CD4-positive, CD25-positive, alpha-beta regulatory T cell (primary cell): ENCODE results near the gene SULT2A1. TPM values are rescaled to one million over a fixed set of nuclear protein-coding genes. Genes with fewer than 3 reads are reported as not detected.
"Not testable (repeated sequence)": the region's sequence is repeated elsewhere in the genome, so short reads cannot be mapped to it uniquely, and the experiment has no call there.

Experiments
- ATAC-seq, 2 donors: fragments of 150-1000 bp; cut with Tn5 transposase; one replicate each; pipeline ENCODE4 v1.10.0; 2021; ENCODE audit warnings: low read depth in 2 of 2, moderate number of reproducible peaks in 2 of 2, moderate library complexity in 1 of 2
- DNase-seq, 3 donors: peaks; one replicate each; pipeline versions ENCODE4 v3.0.0 to v3.0.0-alpha.2; 2012 to 2022; ENCODE audit warnings: mixed read lengths in 1 of 3
- H3K27ac ChIP-seq: one replicate; pipeline ENCODE4 v1.7.0; 2013; ENCODE audit warnings: mild to moderate bottlenecking, low read length; ENCODE audit not compliant: insufficient read depth, poor library complexity, severe bottlenecking
- H3K27me3 ChIP-seq: one replicate; pipeline ENCODE4 v1.7.0; 2013; ENCODE audit warnings: low read length; ENCODE audit not compliant: control insufficient read depth, insufficient read depth
- H3K36me3 ChIP-seq: one replicate; pipeline ENCODE4 v1.7.0; 2013; ENCODE audit warnings: mild to moderate bottlenecking, low read length, moderate library complexity; ENCODE audit not compliant: control insufficient read depth, insufficient read depth
- H3K4me1 ChIP-seq: 2 replicates; pipeline ENCODE4 v1.7.0; 2013; ENCODE audit warnings: mild to moderate bottlenecking, low read length; ENCODE audit not compliant: insufficient read depth, control insufficient read depth, poor library complexity, severe bottlenecking
- H3K4me3 ChIP-seq: one replicate; pipeline ENCODE4 v1.7.0; 2013; ENCODE audit warnings: low read depth, mild to moderate bottlenecking, low read length, moderate library complexity
- H3K9me3 ChIP-seq, 2 experiments: 1 replicate in 1 of 2; 2 replicates in 1 of 2; pipeline ENCODE4 v1.7.0; 2013; ENCODE audit warnings: low read length in 2 of 2, mild to moderate bottlenecking in 1 of 2, moderate library complexity in 1 of 2; ENCODE audit not compliant: control insufficient read depth in 2 of 2
- H3K27ac Mint-ChIP-seq, 3 donors: one replicate each; pipeline ENCODE4 v1.8.0; 2020 to 2022; ENCODE audit warnings: mild to moderate bottlenecking in 3 of 3, mixed read lengths in 3 of 3, moderate library complexity in 2 of 3
- H3K27me3 Mint-ChIP-seq: one replicate; pipeline ENCODE4 v1.8.0; 2022; ENCODE audit warnings: mild to moderate bottlenecking, mixed read lengths
- H3K36me3 Mint-ChIP-seq: one replicate; pipeline ENCODE4 v1.8.0; 2020; ENCODE audit warnings: mixed read lengths
- H3K4me1 Mint-ChIP-seq, 4 donors: one replicate each; pipeline ENCODE4 v1.8.0; 2020 to 2022; ENCODE audit warnings: mixed read lengths in 4 of 4, mild to moderate bottlenecking in 1 of 4
- H3K4me3 Mint-ChIP-seq, 4 donors: one replicate each; pipeline ENCODE4 v1.8.0; 2020 to 2022; ENCODE audit warnings: mild to moderate bottlenecking in 4 of 4, mixed read lengths in 4 of 4, moderate library complexity in 3 of 4
- H3K9me3 Mint-ChIP-seq, 7 donors: one replicate each; pipeline ENCODE4 v1.8.0; 2020 to 2022; ENCODE audit warnings: mixed read lengths in 7 of 7, mild to moderate bottlenecking in 3 of 7, moderate library complexity in 2 of 7
- polyA plus RNA-seq, 4 donors: library from polyadenylated mRNA; unstranded; fragments of 300-500 nt; fragmentation: Illumina TruSeq; gene quantifications; one replicate each; pipeline ENCODE4 v1.2.3, GENCODE V29; 2021
- total RNA-seq: library from RNA; stranded (reverse); gene quantifications from one replicate; pipeline ENCODE4 v1.2.3, GENCODE V29; 2022

SULT2A1 gene
- total and polyA plus RNA-seq, 5 donors from 2014 or later, result not detected

- H3K27me3 ChIP-seq, H3K4me3 Mint-ChIP-seq, ATAC-seq, H3K4me1 Mint-ChIP-seq, H3K27me3 Mint-ChIP-seq, H3K4me1 ChIP-seq, H3K9me3 Mint-ChIP-seq, H3K36me3 ChIP-seq, H3K27ac Mint-ChIP-seq, H3K36me3 Mint-ChIP-seq, H3K4me3 ChIP-seq, H3K9me3 ChIP-seq, DNase-seq, H3K27ac ChIP-seq: not testable (repeated sequence)
Observed at GRCh38 chr19:47859838-47860237, 26.3 kb downstream of the SULT2A1 start.

GRCh38 chr19:47858646-47859285, 27.3 kb downstream of the SULT2A1 start, which contains the start of gene TPRX2:
Gene TPRX2 (plus strand): TSS chr19:47859235. CDS start chr19:47859247, 12 bp downstream.
- H3K27me3 Mint-ChIP-seq, result not testable (repeated sequence)

GRCh38 chr19:47858231-47858630, 27.9 kb downstream of the SULT2A1 start:
- H3K4me3 ChIP-seq, H3K9me3 Mint-ChIP-seq, H3K4me3 Mint-ChIP-seq, DNase-seq, H3K9me3 ChIP-seq, H3K27me3 ChIP-seq, H3K36me3 Mint-ChIP-seq, H3K27ac ChIP-seq, H3K4me1 ChIP-seq, H3K36me3 ChIP-seq, ATAC-seq, H3K27ac Mint-ChIP-seq: not testable (repeated sequence)
- peaks cover 0 to 11% (median 2%) of the 10 kb centered on the region in 4 donors for H3K4me1 Mint-ChIP-seq
- H3K27me3 Mint-ChIP-seq, result peaks cover 13% of the 10 kb centered on the region

More at GRCh38 chr19:47858646-47859285, 27.3 kb downstream of the SULT2A1 start, which contains the start of gene TPRX2:
- not testable (repeated sequence) for H3K36me3 Mint-ChIP-seq, H3K9me3 ChIP-seq, H3K4me3 Mint-ChIP-seq, H3K27ac ChIP-seq, H3K9me3 Mint-ChIP-seq, ATAC-seq, H3K27me3 ChIP-seq, H3K4me3 ChIP-seq, DNase-seq, H3K36me3 ChIP-seq, H3K27ac Mint-ChIP-seq, H3K4me1 Mint-ChIP-seq, H3K4me1 ChIP-seq

- ATAC-seq (no peak), DNase-seq (peak in 1 of 3 donors; percentile 26)
- no peak overlapping the region for H3K27ac ChIP-seq
- no peaks in the 10 kb centered on the region for H3K36me3 Mint-ChIP-seq
- H3K4me1 Mint-ChIP-seq, result peaks cover 0 to 18% (median 6%) of the 10 kb centered on the region in 4 donors
- H3K27me3 ChIP-seq, result peaks cover 1% of the 10 kb centered on the region
- H3K9me3 Mint-ChIP-seq, result peaks cover 0 to 4% (median 0%) of the 10 kb centered on the region in 7 donors
- no peak overlapping the region for H3K4me3 ChIP-seq
- H3K4me3 Mint-ChIP-seq, result no peak overlapping the region
- H3K36me3 ChIP-seq, result no peaks in the 10 kb centered on the region
- peaks cover 41% of the 10 kb centered on the region for H3K27me3 Mint-ChIP-seq
- H3K27ac Mint-ChIP-seq, result peak overlapping the region in 1 of 3 donors; percentile 7
- no peaks in the 10 kb centered on the region for H3K9me3 ChIP-seq
- H3K4me1 ChIP-seq, result no peaks in the 10 kb centered on the region
Observed at GRCh38 chr19:47854459-47854858, 31.7 kb downstream of the SULT2A1 start.

GRCh38 chr19:47853003-47853402, 33.1 kb downstream of the SULT2A1 start:
- ATAC-seq, result no peak
- Mint-ChIP-seq H3K27me3 (peaks cover 50% of the 10 kb centered on the region), H3K27ac (no peak overlapping the region), H3K4me3 (no peak overlapping the region), H3K36me3 (no peaks in the 10 kb centered on the region), H3K9me3 (peaks cover 0 to 4% (median 0%) of the 10 kb centered on the region in 7 donors), H3K4me1 (peaks cover 0 to 25% (median 6%) of the 10 kb centered on the region in 4 donors)
- DNase-seq, result no peak
- no peaks in the 10 kb centered on the region for H3K36me3 ChIP-seq
- H3K4me3 ChIP-seq, result no peak overlapping the region
- peaks cover 1% of the 10 kb centered on the region for H3K27me3 ChIP-seq
- H3K27ac ChIP-seq, result no peak overlapping the region
- H3K4me1 ChIP-seq, result no peaks in the 10 kb centered on the region
- no peaks in the 10 kb centered on the region for H3K9me3 ChIP-seq

DNA sequence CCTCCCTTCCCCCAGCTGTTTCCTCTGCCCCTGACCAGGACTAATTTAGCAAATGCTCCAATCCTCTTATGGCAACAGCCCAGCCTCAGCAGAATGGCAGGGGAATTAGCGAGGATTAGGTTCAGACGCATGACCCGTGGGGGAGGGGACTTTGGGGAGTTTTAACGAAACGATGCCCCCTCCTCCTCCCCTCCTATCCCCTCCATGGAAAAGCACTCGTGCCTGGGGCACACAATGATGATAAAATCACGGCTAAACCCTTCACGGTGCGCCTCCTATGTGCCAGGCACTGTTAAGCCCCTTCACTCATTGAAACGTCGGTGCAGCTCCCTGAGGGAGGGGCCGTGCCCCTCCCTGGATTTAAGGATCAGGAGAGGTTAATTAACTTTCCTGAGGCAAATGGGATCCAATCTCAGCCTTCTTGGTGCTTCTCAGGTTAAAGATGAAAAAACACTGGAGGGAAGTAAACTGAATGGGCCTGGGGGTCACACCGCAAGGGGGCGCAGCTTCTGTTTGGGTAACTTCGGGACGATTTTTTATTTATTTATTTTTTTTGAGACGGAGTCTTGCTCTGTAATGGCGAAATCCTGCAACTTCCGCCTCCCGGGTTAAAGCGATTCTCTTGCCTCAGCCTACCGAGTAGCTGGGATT, 37.2 kb downstream of the SULT2A1 start:
- DNase-seq (peak in 1 of 3 donors; percentile 40), ATAC-seq (no peak)
- no peak overlapping the region for H3K27ac ChIP-seq
- H3K27me3 ChIP-seq, result peaks cover 1% of the 10 kb centered on the region
- Mint-ChIP-seq H3K4me3 (peak overlapping the region in 2 of 4 donors; percentile 2 to 55), H3K9me3 (peaks cover 0 to 4% (median 0%) of the 10 kb centered on the region in 7 donors), H3K4me1 (peaks cover 0 to 19% (median 4%) of the 10 kb centered on the region in 4 donors), H3K27me3 (peaks cover 59% of the 10 kb centered on the region), H3K27ac (no peak overlapping the region), H3K36me3 (no peaks in the 10 kb centered on the region)
- H3K9me3 ChIP-seq, result no peaks in the 10 kb centered on the region
- H3K4me1 ChIP-seq, result no peaks in the 10 kb centered on the region
- H3K36me3 ChIP-seq, result no peaks in the 10 kb centered on the region
- H3K4me3 ChIP-seq, result no peak overlapping the region

GRCh38 chr19:47848425-47848822, 37.7 kb downstream of the SULT2A1 start:
- Mint-ChIP-seq H3K4me1 (peaks cover 0 to 17% (median 4%) of the 10 kb centered on the region in 4 donors), H3K27ac (no peak overlapping the region), H3K27me3 (peaks cover 61% of the 10 kb centered on the region), H3K36me3 (no peaks in the 10 kb centered on the region), H3K9me3 (peaks cover 0 to 3% (median 0%) of the 10 kb centered on the region in 7 donors), H3K4me3 (no peak overlapping the region)
- Histone ChIP-seq H3K9me3 (no peaks in the 10 kb centered on the region), H3K4me3 (no peak overlapping the region), H3K36me3 (no peaks in the 10 kb centered on the region), H3K27me3 (no peaks in the 10 kb centered on the region), H3K4me1 (no peaks in the 10 kb centered on the region), H3K27ac (no peak overlapping the region)
- no peak for DNase-seq
- ATAC-seq, result no peak
